ENCODE results near the gene GDPD4. TPM values are rescaled to one million over a fixed set of nuclear protein-coding genes. Genes with fewer than 3 reads are reported as not detected.

Gene GDPD4
- total RNA-seq, 1 donor from 2014 or later = not detected

- DNase-seq (ENCODE audit: low read depth, low spot score) = no peak
Measured at GRCh38 chr11:77206264-77207018, 95.0 kb downstream of the GDPD4 start.

DNA sequence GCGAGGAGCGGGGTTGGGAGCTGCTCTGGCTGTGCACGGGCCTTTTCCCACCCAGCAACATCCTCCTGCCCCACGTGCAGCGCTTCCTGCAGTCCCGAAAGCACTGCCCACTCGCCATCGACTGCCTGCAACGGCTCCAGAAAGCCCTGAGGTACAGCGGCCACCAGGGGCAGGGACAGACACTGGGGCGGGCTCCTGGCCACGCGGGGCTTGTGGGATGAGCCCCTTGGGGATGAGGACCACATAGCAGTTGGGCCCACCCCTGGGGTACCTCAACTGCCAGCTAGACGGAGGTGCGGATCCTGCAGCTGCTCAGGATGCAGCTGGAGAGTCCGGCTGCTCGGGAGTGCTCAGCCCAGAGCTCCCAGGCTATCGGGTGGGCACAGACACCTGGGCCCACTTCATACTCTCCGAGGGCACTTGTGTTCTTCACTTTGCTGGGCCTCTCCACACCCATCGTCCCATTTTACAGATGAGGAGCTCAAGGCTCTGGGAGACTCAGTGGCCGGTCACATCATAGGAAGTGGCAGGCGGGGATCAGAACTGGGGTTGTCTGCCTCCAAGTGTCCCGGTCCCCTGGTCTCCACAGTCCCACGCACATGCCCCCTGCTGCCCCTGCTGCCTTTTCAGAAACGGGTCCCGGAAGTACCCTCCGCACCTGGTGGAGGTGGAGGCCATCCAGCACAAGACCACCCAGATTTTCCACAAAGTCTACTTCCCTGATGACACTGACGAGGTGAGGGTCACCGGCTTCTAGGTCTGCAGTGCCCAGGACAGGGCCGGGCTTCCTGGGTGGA is 95.8 kb downstream of the GDPD4 start:
- DNase-seq (ENCODE audit: low read depth, low spot score) = no peak

- DNase-seq (ENCODE audit: low read depth, low spot score) = no peak
Measured at GRCh38 chr11:77204754-77205466, 96.6 kb downstream of the GDPD4 start.

DNA sequence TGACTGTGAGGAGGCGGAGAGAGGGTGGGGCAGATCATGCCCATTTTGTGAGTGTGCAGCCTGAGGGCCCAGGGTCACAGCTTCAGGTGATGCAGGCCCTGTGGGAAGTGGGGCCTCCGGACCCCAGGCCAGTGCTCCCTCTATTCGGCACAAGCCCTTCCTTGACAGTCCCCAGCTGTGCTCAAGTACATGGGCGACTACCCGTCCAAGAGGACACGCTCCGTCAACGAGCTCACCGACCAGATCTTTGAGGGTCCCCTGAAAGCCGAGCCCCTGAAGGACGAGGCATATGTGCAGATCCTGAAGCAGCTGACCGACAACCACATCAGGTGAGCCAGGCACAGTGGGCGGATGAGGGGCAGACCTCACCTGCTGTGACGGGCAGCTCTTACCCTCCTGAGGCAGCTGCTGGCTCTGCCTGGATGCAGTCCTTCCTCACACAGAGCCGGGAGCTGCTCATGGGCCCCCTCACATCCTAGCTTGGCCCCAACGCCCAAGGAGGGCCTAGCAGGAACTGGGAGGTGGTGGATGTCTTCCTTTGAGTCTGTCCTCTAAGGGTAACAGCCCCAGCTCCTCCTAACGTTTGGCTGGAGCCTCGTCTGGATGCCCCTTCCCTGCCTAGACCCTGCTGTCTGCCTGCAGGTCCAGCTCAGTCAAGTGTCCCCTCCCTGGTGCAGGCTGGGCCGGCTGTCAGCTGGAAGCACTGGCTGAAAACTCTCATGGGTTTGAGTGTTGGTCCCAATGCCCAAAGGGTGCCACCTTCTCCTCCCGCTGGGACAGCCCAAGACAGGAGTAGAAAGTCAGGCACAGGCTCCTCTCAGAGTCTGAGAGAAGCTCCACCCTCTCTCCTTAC is 97.4 kb downstream of the GDPD4 start:
- DNase-seq (ENCODE audit: low read depth, low spot score) = no peak

DNA sequence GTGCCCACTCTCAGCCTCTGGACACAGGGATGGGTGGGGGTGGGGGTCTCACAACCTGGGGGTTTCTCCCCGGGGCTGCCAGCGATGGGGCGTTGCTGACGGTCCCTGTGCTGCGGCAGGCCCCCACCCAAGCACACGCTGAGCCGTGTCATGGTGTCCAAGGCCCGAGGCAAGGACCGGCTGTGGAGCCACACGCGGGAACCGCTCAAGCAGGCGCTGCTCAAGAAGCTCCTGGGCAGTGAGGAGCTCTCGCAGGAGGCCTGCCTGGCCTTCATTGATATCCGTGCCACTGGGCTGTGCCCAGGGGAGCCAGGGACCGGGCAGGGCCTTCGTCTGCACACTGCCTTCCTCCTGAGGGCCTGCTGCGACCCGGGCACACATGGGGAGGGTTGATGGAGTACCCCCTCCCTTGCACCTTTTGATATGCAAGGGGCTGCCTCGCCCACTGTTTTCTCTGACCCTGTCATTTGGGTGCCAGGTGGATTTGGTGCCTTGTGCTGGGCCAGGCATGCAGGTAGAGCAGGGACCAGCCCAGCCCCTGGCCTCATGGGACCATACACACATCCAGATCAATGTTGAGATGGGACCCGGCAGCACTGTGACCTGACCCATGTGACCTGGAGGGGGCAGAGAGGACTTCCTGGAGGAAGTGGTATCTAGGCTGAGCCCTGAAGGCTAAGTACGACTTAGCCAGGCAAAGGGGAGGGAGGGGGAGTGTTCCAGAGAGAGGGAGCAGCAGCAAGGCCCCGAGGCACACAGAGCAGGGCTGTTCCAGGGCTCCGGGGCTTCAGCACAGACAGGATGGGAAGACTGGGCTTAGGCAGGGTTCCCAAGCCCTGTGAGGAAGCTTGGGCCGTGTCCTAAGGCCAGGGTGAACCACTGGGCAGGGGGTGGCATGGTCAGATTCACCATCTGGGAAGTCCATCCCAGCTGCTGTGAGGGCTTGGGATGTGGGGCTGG is 98.3 kb downstream of the GDPD4 start:
- DNase-seq (ENCODE audit: low read depth, low spot score) = no peak

- DNase-seq (ENCODE audit: low read depth, low spot score) = no peak
Measured at GRCh38 chr11:77201991-77202841, 99.3 kb downstream of the GDPD4 start.

GRCh38 chr11:77201370-77201769 is 100.1 kb downstream of the GDPD4 start:
- DNase-seq (ENCODE audit: low read depth, low spot score) = no peak

GRCh38 chr11:77200351-77201268 is 100.9 kb downstream of the GDPD4 start:
- no peak for DNase-seq (ENCODE audit: low read depth, low spot score)

- no peak for DNase-seq (ENCODE audit: low read depth, low spot score)
Measured at GRCh38 chr11:77199137-77199745, 102.2 kb downstream of the GDPD4 start.

DNA sequence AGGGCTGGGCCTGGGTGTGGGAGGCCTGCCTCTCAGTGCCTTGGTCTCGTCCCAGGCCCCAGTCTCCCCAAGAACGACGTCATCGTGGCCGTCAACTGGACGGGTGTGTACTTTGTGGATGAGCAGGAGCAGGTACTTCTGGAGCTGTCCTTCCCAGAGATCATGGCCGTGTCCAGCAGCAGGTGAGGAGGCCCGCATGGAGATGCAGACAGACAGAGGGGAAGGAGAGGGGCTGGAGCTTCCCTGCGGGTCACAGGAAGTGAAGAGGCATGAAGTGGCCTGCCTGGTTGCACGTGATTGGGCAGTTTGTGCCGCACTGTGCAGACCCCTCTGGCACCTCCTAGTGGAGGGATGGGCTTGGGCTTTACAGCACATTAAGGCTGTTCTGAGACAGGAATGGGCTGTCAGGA is 103.0 kb downstream of the GDPD4 start:
- no peak for DNase-seq (ENCODE audit: low read depth, low spot score)

DNA sequence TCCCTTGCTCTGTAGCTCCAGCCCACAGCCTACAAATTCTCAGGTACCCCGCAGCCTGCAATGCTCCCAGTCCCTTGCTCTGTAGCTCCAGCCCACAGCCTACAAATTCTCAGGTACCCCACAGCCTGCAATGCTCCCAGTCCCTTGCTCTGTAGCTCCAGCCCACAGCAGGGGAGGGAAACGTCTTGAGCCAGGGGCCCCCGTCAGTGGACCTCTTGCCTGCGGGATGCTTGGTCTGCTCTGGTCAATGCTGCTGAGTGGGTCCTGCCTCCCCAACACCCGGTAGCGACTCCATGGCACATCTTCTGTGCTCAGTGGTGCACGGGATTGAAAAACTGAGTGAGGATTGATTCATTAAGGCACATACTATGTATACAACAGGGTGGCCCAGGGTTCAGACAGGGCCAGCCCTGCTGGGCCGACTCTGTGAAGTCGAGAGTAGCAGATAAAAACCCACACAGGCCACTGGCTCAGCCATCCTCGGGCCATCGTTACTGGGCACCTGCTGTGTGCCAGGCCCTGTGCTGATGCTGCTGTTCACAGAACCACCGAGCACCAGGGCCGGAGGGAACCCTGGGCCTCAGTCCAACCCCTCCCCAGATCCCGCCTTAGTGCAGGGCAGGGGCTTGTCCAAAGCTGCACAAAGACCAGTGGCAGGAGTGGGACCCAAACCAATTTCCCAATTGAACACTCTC is 103.7 kb downstream of the GDPD4 start:
- no peak for DNase-seq (ENCODE audit: low read depth, low spot score)

- no peak for DNase-seq (ENCODE audit: low read depth, low spot score)
Measured at GRCh38 chr11:77196961-77197360, 104.5 kb downstream of the GDPD4 start.

DNA sequence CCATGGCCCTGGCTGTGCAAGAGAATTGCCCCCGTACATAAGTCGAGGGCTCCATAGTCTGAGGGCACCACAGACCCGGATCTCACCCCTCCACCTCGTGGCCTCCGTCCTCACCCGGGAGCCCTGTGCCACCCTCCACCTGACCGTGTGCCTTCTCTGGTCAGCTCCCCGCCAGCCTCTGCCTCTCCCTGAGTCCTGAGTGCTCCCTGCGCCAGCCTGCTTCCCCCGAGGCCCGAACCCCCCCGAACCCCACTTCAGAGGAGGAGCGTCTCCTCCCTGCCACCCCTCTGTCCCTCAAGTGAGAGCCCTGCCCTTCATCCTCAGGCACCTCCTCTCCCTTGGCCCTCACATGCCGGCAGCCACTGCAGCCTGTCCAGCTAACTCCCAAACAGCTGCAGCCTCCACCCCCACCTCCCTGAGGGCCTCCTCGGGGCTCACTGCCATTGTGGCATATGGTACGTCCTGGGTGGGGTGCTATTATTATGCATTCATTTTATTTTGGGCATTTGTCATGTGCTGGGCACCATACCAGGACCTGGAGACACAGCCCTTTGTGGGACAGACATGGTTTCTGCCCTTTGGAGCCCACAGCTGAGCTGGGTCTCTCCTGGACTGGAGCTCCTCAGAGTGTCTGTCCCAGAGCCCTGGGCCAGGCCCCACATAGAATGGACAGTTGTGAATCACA is 106.3 kb downstream of the GDPD4 start:
- no peak for DNase-seq (ENCODE audit: low read depth, low spot score)

DNA sequence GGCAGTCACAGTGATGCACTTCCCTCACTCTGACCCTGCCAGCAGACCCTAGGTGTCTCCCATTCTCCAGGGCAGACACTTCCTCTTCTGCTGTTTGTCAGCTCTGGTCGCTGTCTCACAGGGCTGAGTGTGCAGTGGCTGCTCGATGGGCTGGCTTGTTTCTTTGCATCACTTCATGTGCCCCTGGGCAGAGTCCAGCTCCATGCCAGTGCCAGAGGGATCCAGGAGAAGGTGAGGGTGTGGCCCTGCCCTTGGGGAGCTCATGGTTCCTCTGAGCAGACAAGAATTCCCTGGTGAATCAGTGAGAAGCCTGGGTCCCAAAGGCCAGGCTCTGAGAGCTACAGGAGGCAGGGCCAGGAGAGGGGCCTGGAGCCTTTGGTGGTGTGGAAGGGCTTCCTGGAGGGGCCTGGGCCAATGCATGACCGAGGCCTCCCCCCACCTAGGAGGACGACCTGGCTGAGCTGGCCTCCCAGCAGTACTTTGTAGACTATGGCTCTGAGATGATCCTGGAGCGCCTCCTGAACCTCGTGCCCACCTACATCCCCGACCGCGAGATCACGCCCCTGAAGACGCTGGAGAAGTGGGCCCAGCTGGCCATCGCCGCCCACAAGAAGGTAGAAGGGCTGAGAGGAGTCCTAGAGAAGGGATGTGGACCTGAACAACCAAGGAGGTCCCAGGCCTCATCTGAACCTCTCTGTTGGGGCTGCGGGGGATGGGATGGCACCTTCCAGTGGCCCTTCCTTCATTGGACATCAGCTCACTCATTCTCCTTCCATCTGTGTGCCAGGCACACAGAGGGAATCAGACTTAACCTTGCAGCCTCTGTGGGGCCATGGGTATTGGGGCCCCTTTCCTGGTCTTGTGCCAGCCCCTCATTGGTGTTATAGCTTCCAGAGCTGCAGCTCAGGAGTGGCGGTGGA is 107.3 kb downstream of the GDPD4 start:
- no peak for DNase-seq (ENCODE audit: low read depth, low spot score)

- no peak for DNase-seq (ENCODE audit: low read depth, low spot score)
Measured at GRCh38 chr11:77193167-77193566, 108.3 kb downstream of the GDPD4 start.
